Measurements from ENCODE around the gene KLHL25.

The KLHL25 gene

DNA sequence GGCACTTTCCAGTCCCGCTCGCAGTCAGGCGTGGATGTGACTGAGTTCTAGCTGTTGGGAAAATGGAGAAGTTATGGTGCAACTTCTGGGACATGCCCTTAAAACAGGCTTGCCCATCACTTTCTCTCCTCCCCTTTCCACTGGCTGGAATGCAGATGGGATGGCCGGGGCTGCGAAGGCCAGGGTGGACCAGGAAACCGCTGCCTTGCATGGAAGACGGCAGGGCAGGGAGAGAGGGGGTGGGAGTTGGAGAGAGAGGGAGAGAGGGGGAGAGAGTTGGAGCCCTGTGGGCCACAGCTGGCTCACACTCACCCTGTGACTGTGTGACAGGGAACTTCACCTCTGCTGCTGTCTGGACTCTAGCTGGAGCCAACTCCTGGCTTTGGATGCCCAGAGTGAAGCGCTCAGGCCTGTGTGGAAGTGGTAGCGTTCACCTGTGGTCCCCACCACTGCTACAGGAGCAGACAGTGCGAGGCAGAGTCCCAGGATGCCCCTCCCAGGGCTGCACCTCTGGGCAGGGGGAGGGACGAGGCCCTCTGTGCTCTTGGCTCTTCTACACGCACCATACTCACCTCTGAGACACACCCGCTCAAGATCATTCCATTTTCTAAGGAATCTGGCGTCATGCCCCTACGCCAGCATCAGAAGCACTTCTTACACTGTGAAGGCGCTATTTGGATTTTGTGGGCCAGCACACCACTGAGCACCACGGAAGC, 36.6 kb downstream of the KLHL25 start:
- no peak for DNase-seq

DNA sequence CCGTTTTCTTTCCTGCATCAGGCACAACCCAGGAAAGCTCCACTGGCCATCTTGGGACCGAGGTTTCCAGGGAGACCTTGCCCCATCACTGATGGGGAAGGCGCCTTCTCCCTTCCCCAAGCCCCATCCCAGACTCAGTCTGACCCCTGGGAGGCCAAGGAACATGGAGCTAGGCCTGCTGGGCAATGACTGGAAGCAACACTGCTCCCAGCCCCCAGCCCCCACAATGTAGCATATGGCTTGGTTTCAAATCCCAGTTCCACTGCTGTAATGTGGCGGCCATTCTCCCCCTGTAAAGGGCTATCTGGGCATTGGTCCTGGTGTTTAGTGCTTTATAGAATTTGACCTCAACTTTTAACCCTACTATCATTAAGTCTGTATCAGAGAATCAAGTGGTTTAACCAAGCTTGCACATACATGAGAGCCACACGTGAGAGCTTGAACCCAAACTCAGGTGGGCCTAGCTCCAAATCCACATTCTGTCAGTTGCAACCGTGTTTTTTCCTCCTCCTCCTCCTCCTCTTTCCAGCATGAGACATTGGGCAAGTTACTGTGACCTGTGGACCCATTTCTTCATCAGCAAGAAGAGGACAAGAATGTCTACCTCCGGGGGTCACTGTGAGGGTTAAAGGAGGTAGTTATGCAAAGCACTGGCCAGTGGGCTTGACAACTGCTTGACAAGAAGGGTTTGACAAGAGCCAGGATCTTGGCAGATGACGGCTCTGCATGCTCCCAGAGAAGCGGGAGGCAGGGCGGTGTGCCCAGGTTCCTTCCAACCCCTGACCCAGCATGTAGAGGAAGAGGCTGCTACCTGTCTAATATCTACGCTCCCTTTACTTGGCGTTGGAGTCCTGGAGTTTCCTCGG, 37.4 kb downstream of the KLHL25 start:
- DNase-seq, result no peak

- DNase-seq, result no peak
Observed at GRCh38 chr15:85756411-85757072, 38.2 kb downstream of the KLHL25 start.

- DNase-seq, result no peak
Observed at GRCh38 chr15:85755942-85756341, 38.8 kb downstream of the KLHL25 start.

DNA sequence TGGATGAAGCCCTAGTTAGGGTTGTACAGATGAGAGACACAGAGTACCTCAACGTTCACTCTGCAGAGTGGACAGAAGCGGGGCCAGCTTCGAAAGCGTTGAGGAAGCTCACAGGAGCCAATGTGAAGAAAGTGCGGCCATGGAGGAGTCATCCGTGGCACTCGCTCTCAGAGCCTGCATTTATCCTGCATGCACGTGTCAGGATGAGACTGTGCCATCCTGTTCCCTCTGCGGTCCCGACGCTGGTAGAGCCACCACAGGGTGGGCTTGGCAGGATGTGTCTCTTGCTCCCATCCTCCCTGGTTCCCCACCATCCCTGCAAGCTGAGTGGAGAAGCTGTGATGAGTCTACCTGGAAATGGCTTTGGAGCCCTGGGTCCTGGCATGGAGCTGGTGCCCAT, 39.3 kb downstream of the KLHL25 start:
- DNase-seq, result no peak

- no peak for DNase-seq
Observed at GRCh38 chr15:85754989-85755388, 39.7 kb downstream of the KLHL25 start.

DNA sequence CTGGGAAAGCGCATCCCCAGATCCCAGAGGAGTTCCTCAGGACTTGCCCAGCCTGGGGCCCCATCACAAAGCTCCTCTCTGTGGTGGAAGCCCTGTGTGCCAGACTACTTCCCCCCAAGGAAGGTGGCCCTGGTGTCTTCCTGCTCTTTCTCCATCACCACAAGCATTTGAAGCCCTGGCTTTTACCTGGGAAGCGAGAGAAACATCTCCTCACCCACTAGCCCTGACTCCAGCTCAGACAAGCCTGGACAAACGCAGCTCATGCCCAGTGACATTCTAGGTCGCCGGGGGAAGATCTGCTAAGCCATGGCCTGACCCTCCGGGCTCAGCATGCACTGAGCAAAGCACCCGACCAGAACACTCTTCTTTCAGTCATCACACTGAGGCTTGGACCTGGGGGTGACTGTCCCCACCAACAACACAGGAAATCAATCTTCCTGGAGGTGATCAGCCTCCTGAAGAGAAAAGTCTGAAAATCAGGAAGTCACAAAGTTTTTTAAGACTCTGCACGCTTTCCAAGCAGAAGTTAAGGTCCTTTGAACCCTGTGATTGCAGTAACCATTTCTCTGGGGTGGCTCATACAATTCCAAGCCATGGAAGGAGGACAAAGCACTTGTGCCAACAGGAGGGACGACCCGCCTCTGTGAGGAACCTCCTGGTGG, 40.8 kb downstream of the KLHL25 start:
- DNase-seq, result no peak

DNA sequence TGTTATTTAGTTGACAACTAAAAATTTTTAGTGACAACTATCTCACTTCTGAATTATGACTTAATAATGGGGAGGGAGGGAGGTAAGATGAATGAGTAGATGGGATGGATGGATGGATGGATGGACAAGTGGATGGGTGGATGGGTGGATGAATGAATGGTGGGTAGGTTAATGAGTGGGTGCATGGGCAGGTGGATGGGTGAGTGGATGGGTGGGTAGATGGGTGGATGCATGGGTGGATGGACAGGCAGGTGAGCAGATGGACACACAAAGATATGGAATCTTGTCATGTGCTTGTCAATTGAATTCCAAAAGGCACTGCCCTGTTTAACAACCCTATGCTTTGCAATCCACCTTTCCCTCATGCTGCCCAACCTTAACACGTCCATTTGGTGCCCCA, 41.5 kb downstream of the KLHL25 start:
- no peak for DNase-seq

- DNase-seq, result no peak
Observed at GRCh38 chr15:85752491-85752961, 42.2 kb downstream of the KLHL25 start.

DNA sequence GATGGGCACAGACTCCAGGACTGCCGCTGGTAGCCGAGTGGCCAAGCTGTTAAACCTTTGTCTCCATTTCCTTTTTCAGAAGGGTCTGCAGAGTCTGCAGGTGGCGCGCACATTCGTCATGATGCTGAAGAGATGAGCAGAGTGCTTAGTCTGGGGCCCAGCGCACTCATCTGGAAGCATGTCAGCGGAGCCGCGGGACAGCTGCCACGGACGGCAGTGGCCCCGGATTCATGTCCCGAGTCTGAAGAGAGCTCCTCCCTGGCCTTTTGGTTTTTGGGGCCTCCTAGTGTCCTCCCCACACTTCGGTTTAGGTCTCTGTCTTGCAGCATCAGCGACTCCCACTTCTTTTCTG, 42.6 kb downstream of the KLHL25 start:
- no peak for DNase-seq

DNA sequence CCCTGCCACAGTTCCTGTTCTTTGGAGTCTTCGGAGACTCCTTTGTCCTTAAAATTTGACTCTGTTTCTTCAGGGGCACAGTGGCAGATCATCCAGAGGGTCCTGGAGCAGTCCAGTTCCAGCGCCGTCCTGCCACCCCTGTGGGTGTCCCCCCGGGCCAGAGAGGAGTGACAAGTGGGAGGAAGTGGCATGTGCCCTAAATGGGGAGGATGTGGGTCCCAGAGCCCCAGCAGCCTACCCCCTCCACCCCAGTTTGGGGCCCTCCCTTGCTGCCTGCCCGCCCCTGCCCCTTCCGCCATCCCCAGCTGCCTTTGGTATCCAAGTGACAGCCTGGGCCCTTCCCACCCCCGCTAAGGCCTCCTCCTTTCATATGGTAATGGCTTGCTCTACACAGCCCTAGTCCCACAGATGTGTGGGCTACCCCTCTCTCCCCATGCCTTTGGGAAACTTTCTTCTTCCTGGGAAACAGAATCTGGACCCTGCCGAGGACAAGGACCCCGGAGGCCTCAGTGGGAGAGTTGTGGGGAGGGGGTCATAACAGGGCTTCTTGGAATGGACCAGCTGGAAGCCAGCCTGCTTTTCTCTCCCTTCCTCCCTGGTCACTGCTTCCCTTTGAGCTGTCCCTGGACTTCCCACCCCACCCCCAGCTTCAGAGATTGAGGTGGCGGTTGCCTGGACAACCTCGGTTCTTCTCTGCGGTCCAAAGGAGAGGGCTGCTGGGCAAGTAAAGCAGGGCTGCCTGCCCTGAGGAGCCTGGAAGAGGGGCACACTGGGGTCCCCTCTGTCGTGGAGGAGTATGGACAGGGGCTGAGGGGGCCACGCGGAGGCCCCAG, 43.2 kb downstream of the KLHL25 start:
- no peak for DNase-seq

DNA sequence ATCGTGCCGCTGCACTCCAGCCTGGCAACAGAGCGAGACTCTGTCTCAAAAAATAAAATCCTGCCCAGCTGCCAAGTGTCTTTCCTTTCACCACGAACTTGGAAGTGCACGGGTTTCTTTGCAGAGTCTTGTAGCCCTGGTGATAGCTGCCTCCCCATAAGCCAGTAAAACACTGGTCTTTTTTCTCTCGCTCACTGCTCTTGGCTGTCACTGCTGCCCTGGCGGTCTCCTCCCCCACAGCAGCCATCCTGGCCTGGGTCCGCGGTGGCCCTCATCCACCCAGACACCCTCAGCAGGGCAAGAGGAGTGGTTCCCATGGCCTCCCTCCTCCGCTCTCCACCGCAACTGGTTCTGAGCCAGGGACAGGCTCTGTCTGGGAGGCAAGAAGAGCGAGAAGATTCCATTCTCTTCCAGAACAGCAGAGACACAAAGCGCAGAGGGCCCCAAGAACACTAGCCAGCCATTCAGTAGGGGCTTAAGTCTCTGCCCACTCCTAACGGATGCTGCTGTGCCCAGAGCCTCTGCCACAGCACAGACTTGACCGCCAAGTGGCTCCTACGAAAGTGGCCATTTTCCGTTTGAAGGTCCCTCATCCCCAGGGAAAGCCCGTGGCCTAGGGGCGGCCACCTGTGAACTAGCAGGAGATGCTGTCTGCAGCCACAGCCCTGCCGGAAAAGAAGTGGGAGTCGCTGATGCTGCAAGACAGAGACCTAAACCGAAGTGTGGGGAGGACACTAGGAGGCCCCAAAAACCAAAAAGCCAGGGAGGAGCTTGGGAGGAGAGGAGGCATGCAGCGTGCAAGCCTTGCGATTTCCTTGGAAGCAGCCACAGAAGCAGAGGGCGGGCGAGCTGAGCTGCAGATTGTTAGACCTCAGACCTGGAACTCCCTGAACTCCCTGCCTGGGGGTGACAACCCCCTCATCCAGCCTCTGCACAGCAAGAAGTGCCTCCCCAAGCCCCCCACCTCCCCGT, 44.1 kb downstream of the KLHL25 start:
- no peak for DNase-seq

DNA sequence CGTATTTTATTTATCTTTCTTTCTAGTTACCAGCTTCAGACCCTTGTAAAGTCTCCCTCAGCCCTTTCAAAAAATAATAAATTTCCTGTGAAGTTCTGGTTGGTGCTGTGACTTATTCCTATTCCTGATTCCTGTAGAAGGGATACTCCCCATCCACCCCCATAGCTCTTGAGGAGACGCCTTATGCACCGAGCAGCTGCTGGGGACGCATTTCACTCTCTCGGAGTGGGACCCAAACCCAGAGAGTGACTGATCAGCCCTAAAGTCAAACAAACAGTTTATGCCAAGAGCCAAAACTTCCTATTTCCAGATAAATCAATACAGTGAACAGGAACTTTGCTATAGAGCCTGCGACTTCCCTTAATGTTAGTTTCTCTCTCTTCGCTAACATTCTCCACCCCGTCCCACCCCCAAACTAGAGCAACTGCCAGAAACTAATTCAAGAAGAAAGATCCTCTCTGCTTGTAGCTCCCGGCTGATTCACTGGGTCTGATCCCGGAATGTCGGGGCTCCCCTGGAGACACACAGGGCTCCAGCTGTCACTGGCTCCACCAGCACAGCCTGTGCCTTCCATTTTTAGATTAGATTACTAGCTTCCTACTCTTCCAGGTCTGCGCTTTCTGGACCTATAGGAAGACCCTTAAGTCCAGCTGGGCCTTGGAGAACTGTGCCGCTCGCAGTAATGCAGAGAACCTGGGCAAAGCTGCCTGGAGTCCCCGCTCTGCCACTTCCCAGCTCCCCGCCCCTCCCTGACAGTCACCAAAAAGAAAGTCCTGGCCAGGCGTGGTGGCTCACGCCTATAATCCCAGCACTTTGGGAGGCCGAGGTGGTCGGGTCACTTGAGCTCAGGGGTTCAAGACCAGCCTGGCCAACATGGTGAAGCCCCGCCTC, 45.2 kb downstream of the KLHL25 start:
- DNase-seq, result no peak

DNA sequence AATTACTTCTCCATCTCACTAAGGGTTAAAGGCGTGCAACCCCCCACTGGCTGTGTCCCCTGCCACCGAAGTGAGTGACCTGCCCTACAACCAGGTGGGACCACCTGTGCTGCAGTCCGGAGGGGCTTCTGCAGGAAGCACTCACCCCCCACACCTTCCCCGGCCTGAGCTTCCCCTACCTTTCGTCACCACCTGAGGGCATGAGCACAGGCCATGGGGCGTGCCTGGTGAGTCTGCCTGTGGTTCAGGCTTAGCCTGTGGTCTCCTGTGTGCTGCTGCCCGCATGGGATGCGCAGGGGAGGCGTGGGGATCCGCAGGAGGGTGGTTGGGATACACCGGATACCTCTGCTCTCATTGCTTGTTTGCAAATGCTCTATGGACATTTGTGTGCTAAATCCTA, 46.0 kb downstream of the KLHL25 start:
- DNase-seq, result no peak

- no peak for DNase-seq
Observed at GRCh38 chr15:85748176-85748575, 46.5 kb downstream of the KLHL25 start.

GRCh38 chr15:85746641-85747040, 48.1 kb downstream of the KLHL25 start:
- DNase-seq, result no peak

DNA sequence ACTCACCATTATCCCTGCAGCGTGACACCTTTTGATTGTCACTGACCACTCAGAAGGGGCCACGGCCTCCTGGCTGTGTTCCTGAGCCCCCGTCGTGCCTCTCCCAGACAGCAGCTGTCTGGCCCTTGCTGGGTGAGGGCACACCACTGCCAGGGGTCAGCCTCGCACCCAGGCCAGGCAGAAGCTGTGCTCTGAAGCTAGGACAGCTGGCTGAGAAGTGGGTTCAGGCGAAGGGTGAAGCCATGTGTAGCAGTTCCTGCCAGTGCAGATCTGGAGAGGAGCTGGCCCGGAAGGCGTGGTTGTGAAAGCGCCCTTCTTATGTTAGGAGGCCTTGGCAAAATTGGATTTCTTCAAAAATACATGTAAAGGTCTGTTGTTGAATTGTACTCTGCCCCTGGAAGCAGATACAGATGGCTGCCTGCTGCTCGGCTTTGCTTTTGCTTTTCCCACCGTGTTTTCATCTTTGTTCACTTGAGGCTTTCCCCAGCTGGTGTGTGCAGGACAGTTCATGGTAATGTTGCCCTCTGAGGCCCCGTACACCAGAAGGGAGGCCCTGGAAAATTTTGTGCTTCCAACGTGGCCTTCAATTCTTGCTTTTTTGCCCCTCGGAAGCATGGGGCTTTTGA, 49.1 kb downstream of the KLHL25 start:
- DNase-seq, result no peak

DNA sequence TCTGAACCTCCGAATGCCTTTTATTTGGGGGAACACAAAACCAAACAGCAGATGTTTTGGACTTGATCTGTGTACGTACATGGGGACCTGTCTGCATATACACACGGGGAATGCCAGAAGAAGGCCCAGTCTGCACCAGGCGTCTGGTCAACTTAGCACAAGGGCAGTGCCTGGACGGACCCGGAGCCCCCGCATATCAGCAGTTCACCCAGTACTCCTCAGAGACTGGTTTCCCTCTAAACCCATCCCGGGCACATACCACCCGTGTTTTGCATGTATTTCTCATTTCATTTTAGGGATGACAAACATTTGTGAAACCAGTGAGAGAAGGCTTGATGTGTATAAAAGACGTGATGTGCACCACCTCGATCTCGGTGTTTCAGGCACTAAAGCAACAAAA, 49.7 kb downstream of the KLHL25 start:
- DNase-seq, result no peak

DNA sequence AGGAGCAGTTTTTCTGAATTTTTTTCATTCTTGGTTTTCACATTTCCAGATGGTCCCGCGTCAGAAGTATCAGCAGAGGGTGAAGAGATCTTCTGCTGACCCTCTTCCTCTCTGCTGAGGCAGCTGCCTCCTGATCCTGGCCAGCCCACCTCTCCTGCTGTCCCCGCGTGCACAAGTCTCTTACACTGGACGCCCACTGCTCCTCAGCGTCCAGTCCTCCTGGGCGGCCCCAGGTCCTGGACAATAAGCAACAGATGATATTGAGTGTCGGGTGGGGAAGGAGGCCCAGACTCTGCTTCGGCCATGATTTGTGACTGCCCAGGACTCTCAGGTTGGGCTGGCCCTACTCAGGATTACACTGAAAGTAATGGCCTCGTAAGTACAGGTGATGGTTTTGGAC, 50.1 kb downstream of the KLHL25 start:
- no peak for DNase-seq

Data from CD4-positive, alpha-beta T cell treated with Interleukin-17A for 1 hour (primary cell).